Astrocyte (in vitro differentiated cells and primary cell): ENCODE results near the gene PUSL1.

Experiments used
- CTCF ChIP-seq: IDR thresholded peaks from 2 replicates; pipeline ENCODE4 v1.5.1; 2011; ENCODE audit warnings: low read depth, mild to moderate bottlenecking, inconsistent platforms, low read length, moderate library complexity; ENCODE audit not compliant: insufficient read depth
- EZH2 ChIP-seq: IDR thresholded peaks from 2 replicates; pipeline ENCODE4 v1.6.1; 2012; ENCODE audit warnings: mild to moderate bottlenecking, low read length, inconsistent platforms; ENCODE audit not compliant: insufficient read depth

- no peak for TF ChIP-seq CTCF
- TF ChIP-seq EZH2, result no peak
Measured at GRCh38 chr1:1285611-1286311, 22.6 kb upstream of the PUSL1 start.
